OCI-LY3 (cell line): Measurements from ENCODE around the gene SRGN.

ENCODE experiments used
- CTCF ChIP-seq: fragments of 200-600, 300-600 bp; sonication (generic); IDR thresholded peaks from 2 replicates; pipeline ENCODE4 v1.5.1; 2014; ENCODE audit warnings: antibody characterized with exemption, low read length, low read depth
- EZH2phosphoT487 ChIP-seq: fragments of 200-600 bp; shearing (Covaris generic); IDR thresholded peaks from 2 replicates; pipeline ENCODE4 v1.6.1; 2018; ENCODE audit warnings: antibody characterized with exemption, mixed run types, low read depth

- no peak for TF ChIP-seq CTCF
- TF ChIP-seq EZH2phosphoT487: no peak
Measured at GRCh38 chr10:69146759-69147158, 58.9 kb downstream of the SRGN start.
